ENCODE measurements around the gene OSTC.

The OSTC gene

DNA sequence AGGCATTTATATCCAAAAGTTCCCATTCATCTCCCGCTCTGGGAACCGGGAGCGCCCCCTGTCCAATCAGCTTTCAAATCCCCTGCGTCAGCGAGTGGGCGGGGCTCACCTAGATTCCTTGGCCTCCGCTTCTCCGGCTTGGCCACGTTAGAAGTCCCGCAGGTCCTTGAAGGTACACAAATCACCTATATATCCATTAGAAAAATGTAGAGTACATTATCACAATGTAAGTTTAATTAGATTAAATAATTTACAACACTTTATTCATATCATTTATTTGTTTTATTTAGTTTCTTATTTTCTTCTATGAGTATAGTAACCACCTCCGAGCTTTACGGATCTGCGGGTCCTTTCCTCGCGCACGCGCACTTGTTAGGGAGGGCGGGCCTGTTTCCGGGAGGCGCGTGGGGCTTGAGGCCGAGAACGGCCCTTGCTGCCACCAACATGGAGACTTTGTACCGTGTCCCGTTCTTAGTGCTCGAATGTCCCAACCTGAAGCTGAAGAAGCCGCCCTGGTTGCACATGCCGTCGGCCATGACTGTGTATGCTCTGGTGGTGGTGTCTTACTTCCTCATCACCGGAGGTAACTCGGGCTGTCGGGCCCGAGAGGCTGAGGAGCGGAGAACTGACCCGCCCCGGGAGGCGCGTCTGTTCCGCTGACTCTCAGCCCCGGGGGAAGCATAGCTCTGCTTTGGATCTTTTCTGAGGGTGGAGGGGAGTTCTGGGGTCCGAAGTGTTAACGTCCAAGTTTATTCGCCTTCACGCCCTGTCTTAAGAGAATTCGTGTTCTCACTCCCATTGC, at the start of gene OSTC:
Gene OSTC (plus strand): TSS at position 388 of the 802 bp plus-strand sequence. CDS start 57 bp downstream, at position 445.
- peak; percentile 71 to 90 for DNase-seq

GRCh38 chr4:108601106-108601505, 49.3 kb upstream of the OSTC start:
- no peak for DNase-seq

GRCh38 chr4:108601532-108601931, 48.9 kb upstream of the OSTC start:
- DNase-seq: no peak

- no peak for DNase-seq
Observed at GRCh38 chr4:108602163-108602562, 48.2 kb upstream of the OSTC start.

- no peak for DNase-seq
Observed at GRCh38 chr4:108607079-108607815, 43.2 kb upstream of the OSTC start.

DNA sequence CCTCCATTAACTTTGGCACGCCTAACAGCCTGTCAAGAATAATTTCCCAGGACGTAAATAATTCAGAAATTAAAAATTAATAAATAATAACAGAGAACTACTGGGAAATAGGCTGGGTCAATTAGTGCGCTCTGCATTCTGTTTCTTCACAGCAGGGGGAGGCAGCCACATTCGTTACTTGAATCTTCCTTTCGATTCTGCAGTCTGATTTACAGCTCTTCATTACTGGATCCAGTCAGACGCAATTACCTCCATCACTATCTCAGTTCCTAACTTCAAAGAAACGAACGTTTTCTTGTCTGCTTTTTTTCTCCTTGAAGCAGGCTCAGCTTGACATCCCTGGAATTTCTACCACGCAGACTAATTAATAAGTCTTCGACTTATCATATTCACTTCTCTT, 39.0 kb upstream of the OSTC start:
- no peak for DNase-seq

- DNase-seq: no peak
Observed at GRCh38 chr4:108612365-108612764, 38.0 kb upstream of the OSTC start.

GRCh38 chr4:108619372-108620100, 30.9 kb upstream of the OSTC start:
- no peak for DNase-seq

DNA sequence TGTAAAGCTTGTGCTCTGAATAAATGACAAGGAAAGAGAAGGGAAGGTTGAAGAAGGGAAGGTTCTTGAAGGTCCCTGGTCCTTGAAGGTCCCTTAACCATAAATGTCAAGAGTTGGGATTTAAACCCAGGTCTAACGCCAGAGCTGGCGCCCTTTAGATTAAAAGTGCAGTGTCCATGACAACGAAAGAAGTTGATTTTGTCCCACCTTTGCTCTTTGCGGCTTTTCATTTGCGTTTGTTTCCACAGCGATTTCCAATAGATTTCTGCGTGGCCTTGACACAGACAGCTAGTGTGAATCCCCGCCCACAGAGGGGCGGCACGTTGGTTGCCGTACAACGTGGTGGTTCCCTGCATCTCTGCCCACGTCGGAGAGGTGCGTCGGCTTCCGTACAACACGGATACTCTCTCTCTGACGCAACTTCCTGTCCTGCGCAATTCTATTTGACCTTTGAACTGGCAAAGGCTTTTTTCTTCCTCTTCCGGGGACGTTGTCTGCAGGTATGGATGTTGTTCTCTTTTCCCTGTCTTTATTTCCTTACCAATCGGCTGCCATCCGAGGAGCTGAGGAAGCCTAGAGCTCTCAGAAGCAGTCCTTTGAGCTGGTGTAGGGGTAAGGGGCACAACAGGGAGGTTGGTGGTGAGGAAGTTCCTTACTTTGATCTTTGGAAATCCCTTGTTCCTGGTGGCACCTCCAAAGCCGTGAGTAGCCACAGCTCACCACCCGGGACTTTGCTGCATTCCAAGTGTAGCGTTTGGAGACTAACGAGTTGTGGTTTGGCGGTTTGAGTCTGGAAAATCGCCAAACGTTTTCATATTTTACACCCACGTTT, 30.1 kb upstream of the OSTC start, which contains the start of gene RPL34:
Gene RPL34 (plus strand): TSS at position 476 of the 832 bp plus-strand sequence. CDS start 1,384 bp downstream, outside the sequence.
- DNase-seq: peak; percentile 90 to 98

GRCh38 chr4:108620933-108621905, 29.2 kb upstream of the OSTC start:
- DNase-seq: no peak

DNA sequence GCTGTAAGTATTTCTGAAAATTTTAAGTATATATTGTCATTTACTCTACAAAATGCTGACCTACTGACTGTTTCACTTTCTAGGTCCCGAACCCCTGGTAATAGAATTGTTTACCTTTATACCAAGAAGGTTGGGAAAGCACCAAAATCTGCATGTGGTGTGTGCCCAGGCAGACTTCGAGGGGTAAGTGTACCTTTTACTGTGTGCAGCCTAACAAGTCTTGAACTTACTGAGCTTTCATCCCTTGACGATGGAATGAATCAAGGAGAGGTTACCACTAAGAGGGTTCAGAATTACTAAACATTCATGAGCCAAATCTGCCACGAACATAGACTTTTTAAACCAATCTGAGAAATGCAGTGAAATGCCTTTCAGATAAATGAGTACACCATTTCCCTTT, 28.4 kb upstream of the OSTC start:
- DNase-seq: no peak

DNA sequence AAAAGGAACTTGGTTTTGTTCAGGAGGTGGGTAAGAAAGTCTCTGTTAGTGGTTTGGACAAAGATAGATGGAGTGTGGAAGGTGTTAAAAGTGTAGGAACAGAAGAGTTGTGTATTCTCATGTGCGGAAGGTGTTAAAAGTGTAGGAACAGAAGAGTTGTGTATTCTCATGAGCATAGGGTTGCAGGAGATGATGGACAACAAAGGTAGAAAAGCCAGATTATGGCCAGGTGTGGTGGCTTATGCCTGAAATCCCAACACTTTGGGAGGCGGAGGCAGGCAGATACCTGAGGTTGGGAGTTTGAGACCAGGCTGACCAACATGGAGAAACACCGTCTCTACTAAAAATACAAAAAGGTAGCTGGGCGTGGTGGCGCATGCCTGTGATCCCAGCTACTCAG, 27.6 kb upstream of the OSTC start:
- no peak for DNase-seq

DNA sequence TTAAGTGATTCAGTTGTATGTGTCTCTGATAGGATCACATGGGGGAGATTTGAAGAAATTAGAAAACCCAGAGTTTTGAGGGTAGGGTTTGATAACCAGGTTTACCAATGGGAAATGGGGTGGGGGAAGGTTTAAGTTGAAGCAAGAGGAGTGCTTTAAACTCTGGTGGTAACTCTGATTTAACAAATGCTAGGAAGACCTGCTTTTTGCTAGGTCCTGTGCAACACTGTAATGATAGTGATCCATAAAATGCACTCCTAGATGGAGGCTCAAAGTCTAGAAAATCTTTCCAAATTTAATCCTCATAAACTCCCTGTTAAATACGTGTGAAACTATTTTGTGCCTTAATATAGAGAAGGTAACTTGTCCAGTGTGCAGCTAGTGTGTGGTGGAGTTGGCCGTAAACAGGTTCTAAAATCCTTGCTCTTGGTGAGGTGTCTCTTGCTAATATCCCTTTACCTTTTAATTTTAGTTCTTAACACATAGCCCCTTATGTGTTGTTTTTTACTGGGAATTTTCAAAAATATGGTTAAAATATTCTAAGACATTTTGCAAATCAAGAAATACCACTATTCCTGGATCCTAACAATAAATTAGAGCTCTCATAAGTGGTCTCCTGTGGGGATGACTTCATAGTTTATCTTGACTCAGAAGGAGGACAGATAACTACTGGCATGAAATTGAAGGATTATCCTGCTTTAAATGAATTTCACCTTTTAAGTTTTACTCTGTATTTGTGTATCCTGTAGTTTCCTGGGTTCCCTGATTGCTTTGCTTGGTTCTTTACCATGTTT, 25.9 kb upstream of the OSTC start:
- no peak for DNase-seq

GRCh38 chr4:108626056-108626455, 24.3 kb upstream of the OSTC start:
- no peak for DNase-seq

DNA sequence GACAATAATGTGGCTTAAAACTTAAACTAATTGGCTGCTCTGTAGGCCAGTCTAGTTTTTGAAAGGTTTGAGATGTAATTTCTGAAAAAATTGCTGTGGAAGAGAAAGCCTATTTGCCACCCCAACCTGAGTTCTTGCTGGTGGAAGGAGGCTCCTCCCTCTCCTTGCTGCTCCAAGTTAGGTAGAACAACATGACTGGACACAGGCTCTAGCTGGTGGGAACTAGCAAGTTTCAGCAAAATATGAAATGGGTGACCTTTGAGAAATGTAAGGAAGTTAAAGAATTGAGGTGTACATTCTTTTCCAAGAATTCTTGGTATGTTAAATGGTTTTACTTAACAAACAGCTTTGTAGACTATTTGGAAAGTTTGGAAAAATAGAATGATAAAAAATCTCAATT, 22.0 kb upstream of the OSTC start:
- no peak for DNase-seq

DNA sequence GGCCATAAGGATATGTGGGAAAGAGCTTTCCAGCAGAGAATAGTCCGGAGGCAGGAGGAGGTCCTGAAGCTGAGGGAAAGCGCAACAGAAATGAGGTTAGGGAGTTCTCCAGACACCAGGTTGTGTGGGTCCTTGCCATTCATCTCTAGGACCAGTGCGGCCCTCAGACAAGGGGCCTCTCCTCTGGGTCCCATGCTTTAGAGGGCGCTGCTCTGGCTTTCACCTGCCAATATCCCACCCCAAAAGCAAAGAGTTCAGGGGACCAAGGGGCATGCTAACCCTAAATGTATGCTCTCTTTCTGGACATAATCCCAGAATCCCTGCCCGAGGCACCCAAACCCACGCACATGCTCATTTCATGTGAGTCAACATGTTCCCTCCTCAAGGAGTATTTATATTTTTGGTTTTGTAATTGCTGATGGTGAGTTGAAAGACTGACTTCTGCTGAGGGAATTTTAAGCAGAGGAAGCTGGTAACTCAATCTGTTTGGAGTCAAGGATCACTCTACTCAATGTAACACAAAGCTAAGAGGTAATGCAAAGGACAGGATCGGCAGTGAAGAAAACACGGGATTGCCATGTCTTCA, 15.2 kb upstream of the OSTC start:
- DNase-seq: no peak

DNA sequence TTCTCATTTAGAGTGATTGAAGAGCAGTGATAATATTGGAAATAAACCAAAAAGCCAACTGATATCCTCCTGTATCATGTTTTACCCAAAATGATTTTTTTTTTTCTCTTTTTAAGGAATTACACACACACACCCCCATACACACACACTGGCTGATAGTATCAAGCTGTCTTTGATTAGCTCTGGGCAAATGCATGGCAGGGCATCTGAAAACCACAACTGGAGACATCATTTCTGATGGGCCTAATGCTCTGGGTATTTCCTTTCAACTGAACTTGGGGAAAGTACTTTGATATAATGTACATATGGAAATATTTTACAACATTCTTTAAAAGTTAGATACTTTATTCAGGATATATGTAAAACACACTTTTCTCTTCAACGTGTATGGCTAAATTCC, 14.2 kb upstream of the OSTC start:
- no peak for DNase-seq

- no peak for DNase-seq
Observed at GRCh38 chr4:108637856-108638255, 12.5 kb upstream of the OSTC start.

DNA sequence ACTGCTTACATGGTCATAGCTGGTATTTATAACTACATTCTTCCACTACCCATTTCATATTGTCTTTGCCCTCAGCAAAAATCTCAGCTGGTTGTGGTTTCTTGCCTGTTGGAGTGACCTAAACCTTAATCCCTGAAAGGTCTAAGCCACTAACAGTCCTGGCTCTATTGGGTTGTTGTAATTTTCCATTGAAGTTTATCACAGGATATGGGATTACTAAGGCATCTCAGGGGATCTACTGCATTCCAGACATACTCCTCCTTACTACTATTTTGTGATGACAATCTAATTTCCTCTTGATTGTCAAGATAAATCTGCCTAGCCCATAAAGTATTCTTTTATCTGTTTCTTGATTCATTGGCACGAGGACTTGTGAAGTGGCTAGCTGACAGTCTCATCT, 6.2 kb upstream of the OSTC start:
- no peak for DNase-seq

GRCh38 chr4:108646706-108647105, 3.7 kb upstream of the OSTC start:
- DNase-seq: no peak

Measured in cerebellar nuclear complex (tissue), 1 donor.